Measurements from ENCODE around the gene UPK3A. TPM values are rescaled to one million over a fixed set of nuclear protein-coding genes. Genes with fewer than 3 reads are reported as not detected.
"Not testable (repeated sequence)": the region's sequence is repeated elsewhere in the genome, so short reads cannot be mapped to it uniquely, and the experiment has no call there.

The UPK3A gene
- total RNA-seq, 4 donors from 2014 or later, result not detected

DNA sequence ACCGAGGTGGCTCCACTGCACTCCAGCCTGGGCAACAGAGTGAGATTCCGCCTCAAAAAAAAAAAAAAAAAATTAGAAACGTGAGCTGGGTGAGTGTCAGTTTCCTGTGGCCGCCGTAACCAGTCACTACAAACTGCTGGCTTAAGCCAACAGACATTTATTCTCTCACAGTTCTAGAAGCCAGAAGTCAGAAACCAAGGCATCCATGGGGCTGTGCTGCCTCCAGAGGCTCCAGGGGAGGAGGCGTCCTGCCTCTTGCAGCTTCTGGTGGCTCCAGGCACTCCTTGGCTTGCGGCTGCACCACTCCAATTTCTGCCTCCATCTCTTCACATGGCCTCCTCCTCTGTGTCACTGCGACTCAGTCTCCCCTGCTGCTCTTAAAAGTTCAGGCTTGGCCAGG, 32.9 kb upstream of the UPK3A start:
- no peaks in the 10 kb centered on the region for H3K27me3 ChIP-seq
- no peak for TF ChIP-seq POLR2A (IDR thresholded peaks at IDR 0.05)
- TF ChIP-seq, protein P1, sequence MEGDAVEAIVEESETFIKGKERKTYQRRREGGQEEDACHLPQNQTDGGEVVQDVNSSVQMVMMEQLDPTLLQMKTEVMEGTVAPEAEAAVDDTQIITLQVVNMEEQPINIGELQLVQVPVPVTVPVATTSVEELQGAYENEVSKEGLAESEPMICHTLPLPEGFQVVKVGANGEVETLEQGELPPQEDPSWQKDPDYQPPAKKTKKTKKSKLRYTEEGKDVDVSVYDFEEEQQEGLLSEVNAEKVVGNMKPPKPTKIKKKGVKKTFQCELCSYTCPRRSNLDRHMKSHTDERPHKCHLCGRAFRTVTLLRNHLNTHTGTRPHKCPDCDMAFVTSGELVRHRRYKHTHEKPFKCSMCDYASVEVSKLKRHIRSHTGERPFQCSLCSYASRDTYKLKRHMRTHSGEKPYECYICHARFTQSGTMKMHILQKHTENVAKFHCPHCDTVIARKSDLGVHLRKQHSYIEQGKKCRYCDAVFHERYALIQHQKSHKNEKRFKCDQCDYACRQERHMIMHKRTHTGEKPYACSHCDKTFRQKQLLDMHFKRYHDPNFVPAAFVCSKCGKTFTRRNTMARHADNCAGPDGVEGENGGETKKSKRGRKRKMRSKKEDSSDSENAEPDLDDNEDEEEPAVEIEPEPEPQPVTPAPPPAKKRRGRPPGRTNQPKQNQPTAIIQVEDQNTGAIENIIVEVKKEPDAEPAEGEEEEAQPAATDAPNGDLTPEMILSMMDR (IDR thresholded peaks at IDR 0.05), result no peak
- no peak overlapping the region for H3K4me3 ChIP-seq
- no peak overlapping the region for H3K27ac ChIP-seq
- intact Hi-C loops (cut with DNase I; ENCODE audit: low total_unique reads), result no loop called here
- no peak for DNase-seq
- H3K9me3 ChIP-seq, result no peaks in the 10 kb centered on the region
- no peaks in the 10 kb centered on the region for H3K4me1 ChIP-seq
- no peaks in the 10 kb centered on the region for H3K36me3 ChIP-seq

DNA sequence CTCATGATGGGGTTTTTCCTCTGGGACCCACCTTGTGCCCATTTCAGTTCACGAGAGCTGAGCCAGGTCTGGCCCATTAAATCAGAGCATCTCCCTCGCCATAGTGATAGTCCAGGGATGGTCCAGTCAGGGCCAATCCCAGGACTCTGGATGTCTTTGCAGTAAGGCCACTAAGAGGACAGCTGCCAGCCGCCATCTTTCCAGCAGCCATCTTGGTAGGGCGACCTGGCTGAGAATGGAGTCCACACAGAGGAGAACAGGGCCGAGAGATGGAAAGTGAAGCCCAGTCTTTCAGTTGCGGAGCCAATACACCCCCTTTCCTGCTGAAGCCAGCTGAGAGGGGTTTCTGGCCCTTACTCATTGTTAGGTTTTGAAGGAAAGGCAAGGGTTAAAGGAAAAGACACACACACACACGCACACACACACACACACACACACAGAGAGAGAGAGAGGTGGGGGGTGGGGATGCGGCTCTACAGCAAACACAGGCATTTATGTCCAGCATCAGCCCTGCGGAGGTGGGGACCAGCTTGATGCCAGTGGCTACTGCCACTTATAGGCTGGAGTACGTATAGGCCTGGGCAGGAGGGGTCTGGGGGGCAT, 31.6 kb upstream of the UPK3A start:
- TF ChIP-seq, protein P1 (IDR thresholded peaks at IDR 0.05), result no peak
- no peak for TF ChIP-seq POLR2A (IDR thresholded peaks at IDR 0.05)
- no peaks in the 10 kb centered on the region for H3K9me3 ChIP-seq
- no peak overlapping the region for H3K4me3 ChIP-seq
- no peak overlapping the region for H3K27ac ChIP-seq
- H3K4me1 ChIP-seq, result no peaks in the 10 kb centered on the region
- no peak for DNase-seq
- no peaks in the 10 kb centered on the region for H3K36me3 ChIP-seq
- intact Hi-C loops (cut with DNase I; ENCODE audit: low total_unique reads), result no loop called here
- H3K27me3 ChIP-seq, result no peaks in the 10 kb centered on the region

GRCh38 chr22:45254388-45254787, 30.4 kb upstream of the UPK3A start:
- Histone ChIP-seq H3K36me3 (no peaks in the 10 kb centered on the region), H3K9me3 (no peaks in the 10 kb centered on the region), H3K27me3 (no peaks in the 10 kb centered on the region), H3K4me3 (no peak overlapping the region), H3K4me1 (no peaks in the 10 kb centered on the region), H3K27ac (no peak overlapping the region)
- intact Hi-C loops (cut with DNase I; ENCODE audit: low total_unique reads), result no loop called here
- DNase-seq, result no peak
- TF ChIP-seq POLR2A (IDR thresholded peaks at IDR 0.05), result no peak
- TF ChIP-seq, protein P1 (IDR thresholded peaks at IDR 0.05), result no peak

DNA sequence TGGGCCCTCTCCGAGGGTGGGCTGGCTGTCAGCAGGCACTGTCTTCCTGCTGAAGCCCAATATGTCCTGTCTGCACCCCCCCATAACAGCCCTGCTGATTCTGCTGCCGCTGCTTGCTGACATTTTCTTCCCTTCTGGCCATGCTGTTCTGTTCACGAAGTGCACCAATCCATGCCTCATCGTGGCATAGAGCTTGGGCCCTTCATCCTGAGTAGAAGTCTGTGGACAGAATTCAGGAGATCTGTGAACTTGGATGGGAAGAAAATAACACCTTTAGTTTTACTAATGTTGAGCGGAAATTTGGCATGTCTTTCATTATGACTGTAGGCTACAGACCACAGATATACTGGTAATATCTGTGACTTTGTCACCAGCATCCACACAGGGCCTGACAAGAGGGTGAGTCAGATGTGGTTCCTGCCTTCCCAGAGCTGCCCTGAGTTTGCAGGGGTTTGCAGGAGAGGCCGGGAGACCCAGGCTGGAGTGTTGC, 29.9 kb upstream of the UPK3A start:
- H3K9me3 ChIP-seq, result no peaks in the 10 kb centered on the region
- DNase-seq, result no peak
- H3K4me1 ChIP-seq, result no peaks in the 10 kb centered on the region
- H3K4me3 ChIP-seq, result no peak overlapping the region
- no peak overlapping the region for H3K27ac ChIP-seq
- no peaks in the 10 kb centered on the region for H3K27me3 ChIP-seq
- TF ChIP-seq POLR2A (IDR thresholded peaks at IDR 0.05), result no peak
- TF ChIP-seq, protein P1 (IDR thresholded peaks at IDR 0.05), result no peak
- no peaks in the 10 kb centered on the region for H3K36me3 ChIP-seq
- intact Hi-C loops (cut with DNase I; ENCODE audit: low total_unique reads), result no loop called here

- H3K27me3 ChIP-seq; H3K27ac ChIP-seq; DNase-seq; H3K9me3 ChIP-seq; intact Hi-C loops (cut with DNase I; ENCODE audit: low total_unique reads); H3K36me3 ChIP-seq; H3K4me1 ChIP-seq; H3K4me3 ChIP-seq: not testable (repeated sequence)
Measured at GRCh38 chr22:45257941-45258340, 26.8 kb upstream of the UPK3A start.
